A673 (cell line): ENCODE measurements around the gene DLG5. TPM values are rescaled to one million over a fixed set of nuclear protein-coding genes. Genes with fewer than 3 reads are reported as not detected.

Experiments
- BruUV-seq: library from RNA; stranded (reverse); fragments of 400-500 nt; replicated peaks from 2 replicates; lab custom pipeline; 2021; lab: Mats Ljungman, UMichigan
- CTCF ChIA-PET: fragments of 300-600 bp; sonication (Branson Sonifier 250); formaldehyde crosslinking; loops from one replicate; lab custom pipeline; 2022; ENCODE audit warnings: antibody characterized with exemption; lab: Charles Lee
- POLR2A ChIA-PET: fragments of 300-600 bp; sonication (Branson Sonifier 250); formaldehyde crosslinking; loops from one replicate; lab custom pipeline; 2022; ENCODE audit warnings: antibody characterized with exemption; ENCODE audit not compliant: low non-redundant PET; lab: Charles Lee
- DNase-seq: peaks from one replicate; pipeline ENCODE4 v3.0.0-alpha.2; 2015; ENCODE audit warnings: low spot score
- H3K27ac ChIP-seq: fragments of 200-600 bp; sonication (generic); 2 replicates; pipeline ENCODE4 v1.5.1; 2016; ENCODE audit warnings: mixed run types, low read depth, mild to moderate bottlenecking, mixed read lengths, antibody characterized with exemption, low read length; ENCODE audit not compliant: poor library complexity, severe bottlenecking
- H3K27me3 ChIP-seq: fragments of 200-600 bp; sonication (generic); replicated peaks from 2 replicates; pipeline ENCODE4 v1.6.1; 2017; ENCODE audit warnings: mixed run types, low read depth, mild to moderate bottlenecking, mixed read lengths, antibody characterized with exemption, low read length; ENCODE audit not compliant: insufficient read depth, poor library complexity
- H3K36me3 ChIP-seq: fragments of 200-600 bp; sonication (generic); 2 replicates; pipeline ENCODE4 v1.6.1; 2016; ENCODE audit warnings: mixed run types, mild to moderate bottlenecking, mixed read lengths, antibody characterized with exemption, low read length; ENCODE audit not compliant: insufficient read depth, poor library complexity, severe bottlenecking
- H3K4me1 ChIP-seq: fragments of 200-600 bp; sonication (generic); 2 replicates; pipeline ENCODE4 v1.6.1; 2017; ENCODE audit warnings: mixed run types, mild to moderate bottlenecking, mixed read lengths, antibody characterized with exemption, low read length; ENCODE audit not compliant: insufficient read depth, poor library complexity, severe bottlenecking
- H3K4me3 ChIP-seq: fragments of 200-600 bp; sonication (generic); 2 replicates; pipeline ENCODE4 v1.5.1; 2016; ENCODE audit warnings: low read depth, mixed run types, mild to moderate bottlenecking, mixed read lengths, low read length; ENCODE audit not compliant: poor library complexity, severe bottlenecking
- H3K9me3 ChIP-seq: fragments of 200-600 bp; sonication (generic); 2 replicates; pipeline ENCODE4 v1.6.1; 2016; ENCODE audit warnings: mixed run types, low read depth, mild to moderate bottlenecking, mixed read lengths, antibody characterized with exemption, low read length; ENCODE audit not compliant: poor library complexity, severe bottlenecking
- CTCF ChIP-seq: fragments of 300-800, 200-600 bp; sonication (generic); conservative IDR thresholded peaks from 2 replicates; pipeline ENCODE4 v1.5.1; 2017; ENCODE audit warnings: low read depth, mild to moderate bottlenecking, antibody characterized with exemption, low read length, moderate library complexity, mixed read lengths
- EZH2 ChIP-seq: fragments of 200-600 bp; sonication (generic); IDR thresholded peaks from 2 replicates; pipeline ENCODE4 v1.6.1; 2017; ENCODE audit warnings: borderline replicate concordance, low read depth, mild to moderate bottlenecking, mixed read lengths, antibody characterized with exemption, low read length; ENCODE audit not compliant: poor library complexity, severe bottlenecking
- intact Hi-C: fragments of 100-400 bp; cut with micrococcal nuclease; formaldehyde crosslinking; loops from one replicate; pipeline ENCODE4 v1.10.0; 2022; ENCODE audit not compliant: unreplicated experiment
- total RNA-seq: library from RNA; stranded (reverse); gene quantifications from 2 replicates; pipeline ENCODE4 v1.2.3, GENCODE V29; 2021

The DLG5 gene
- total RNA-seq, 1 experiment from 2014 or later: 44.0 TPM

DNA sequence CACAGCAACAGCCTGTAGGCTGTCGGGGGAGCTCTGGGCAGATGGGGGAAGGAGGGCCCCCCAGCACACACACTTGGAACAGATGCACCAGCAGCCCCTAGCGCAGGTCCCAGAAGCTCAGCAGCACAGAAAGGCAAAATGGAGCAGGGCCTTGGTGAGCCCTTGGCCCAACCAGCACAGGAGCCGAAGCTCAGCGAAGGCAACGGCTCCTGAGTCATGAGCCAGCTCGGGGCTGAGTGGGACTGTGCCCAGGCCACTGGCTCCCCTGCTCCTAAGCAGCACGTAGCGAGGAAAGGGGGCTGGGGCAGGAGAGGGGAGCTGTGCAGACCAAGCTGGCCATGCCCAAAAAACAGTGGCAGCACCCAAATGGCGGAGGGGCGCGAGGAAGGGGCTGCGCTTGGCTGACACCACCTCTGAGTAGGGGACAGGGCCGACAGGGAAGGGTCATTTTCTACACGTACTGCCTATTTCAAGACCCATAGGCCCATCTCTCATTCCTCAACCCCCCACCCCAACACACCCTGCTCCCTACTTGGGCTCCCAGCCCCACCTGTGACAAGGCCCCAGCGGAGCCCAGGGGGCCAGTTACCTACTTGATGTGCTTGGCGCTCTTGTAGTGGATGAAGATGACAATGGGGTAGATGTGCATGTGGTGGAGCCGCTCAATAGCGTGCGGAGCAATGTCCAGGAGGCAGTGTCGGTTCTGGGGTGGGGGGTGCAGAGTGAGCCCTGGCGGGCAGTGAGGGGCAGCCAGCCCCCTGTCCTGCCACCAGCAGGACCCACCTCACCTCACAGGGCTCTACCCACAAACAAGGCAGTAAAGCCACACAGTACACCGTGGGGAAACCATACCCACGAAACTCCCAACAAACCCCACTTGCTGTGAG lies 132.1 kb downstream of the DLG5 start:
- DNase-seq: no peak
- ChIA-PET CTCF (no interaction called here), POLR2A (no interaction called here)
- Histone ChIP-seq H3K27me3 (no peaks in the 10 kb centered on the region), H3K9me3 (no peaks in the 10 kb centered on the region), H3K36me3 (peaks cover 6% of the 10 kb centered on the region), H3K4me3 (no peak overlapping the region), H3K27ac (no peak overlapping the region), H3K4me1 (no peaks in the 10 kb centered on the region)
- TF ChIP-seq CTCF (no peak), EZH2 (no peak)
- intact Hi-C loops: no loop called here
- no TSS peak for BruUV-seq

DNA sequence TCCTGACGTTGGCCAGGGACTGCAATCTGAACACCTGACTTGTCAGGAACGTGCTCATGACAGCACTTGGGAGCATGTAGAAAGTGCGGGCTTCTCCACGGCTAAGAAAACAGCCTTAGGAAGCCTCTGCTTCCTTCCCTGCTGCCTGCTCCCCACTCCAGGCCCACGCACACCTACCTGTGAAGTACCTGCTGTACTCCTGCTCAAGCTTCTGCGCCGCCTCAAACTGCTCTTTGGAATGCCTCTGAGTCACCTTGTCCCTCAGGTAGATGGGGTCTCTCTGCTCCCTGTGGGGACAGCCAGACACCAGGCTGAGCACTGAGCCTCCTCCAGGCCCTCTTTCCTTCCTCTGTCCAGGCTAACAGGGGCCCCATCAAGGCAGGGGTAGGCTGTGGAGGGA lies 132.7 kb downstream of the DLG5 start:
- H3K9me3 ChIP-seq: no peaks in the 10 kb centered on the region
- intact Hi-C loops: no loop called here
- no peak for DNase-seq
- H3K4me3 ChIP-seq: no peak overlapping the region
- BruUV-seq: no TSS peak
- TF ChIP-seq EZH2 (no peak), CTCF (no peak)
- no peak overlapping the region for H3K27ac ChIP-seq
- H3K4me1 ChIP-seq: no peaks in the 10 kb centered on the region
- ChIA-PET CTCF (no interaction called here), POLR2A (no interaction called here)
- H3K27me3 ChIP-seq: no peaks in the 10 kb centered on the region
- peaks cover 6% of the 10 kb centered on the region for H3K36me3 ChIP-seq

- TF ChIP-seq EZH2: no peak
- TF ChIP-seq CTCF: no peak
- H3K36me3 ChIP-seq: peaks cover 6% of the 10 kb centered on the region
Measured at GRCh38 chr10:77792155-77792554, 134.4 kb downstream of the DLG5 start.

More at GRCh38 chr10:77792155-77792554, 134.4 kb downstream of the DLG5 start:
- ChIA-PET POLR2A (no interaction called here), CTCF (no interaction called here)
- no peaks in the 10 kb centered on the region for H3K9me3 ChIP-seq
- no peaks in the 10 kb centered on the region for H3K27me3 ChIP-seq
- no peak overlapping the region for H3K27ac ChIP-seq
- H3K4me1 ChIP-seq: no peaks in the 10 kb centered on the region
- intact Hi-C loops: no loop called here
- H3K4me3 ChIP-seq: no peak overlapping the region
- no peak for DNase-seq
- BruUV-seq: no TSS peak
